CD4-positive, alpha-beta T cell treated with Interleukin-6 at 100 ng/mL for 8 hours (primary cell): ENCODE data around the gene APOL1.

Experiments used
- DNase-seq: peaks from one replicate; pipeline ENCODE4 v3.0.0-alpha.2; 2020; ENCODE audit warnings: mixed read lengths, low spot score

The APOL1 gene

GRCh38 chr22:36293606-36294292 is 40.8 kb downstream of the APOL1 start:
- no peak for DNase-seq

- no peak for DNase-seq
These were observed 41.3 kb downstream of the APOL1 start for GRCh38 chr22:36294293-36294620.

- DNase-seq, result no peak
These were observed 41.9 kb downstream of the APOL1 start for GRCh38 chr22:36294801-36295200.

GRCh38 chr22:36295247-36295646 is 42.3 kb downstream of the APOL1 start:
- no peak for DNase-seq

DNA sequence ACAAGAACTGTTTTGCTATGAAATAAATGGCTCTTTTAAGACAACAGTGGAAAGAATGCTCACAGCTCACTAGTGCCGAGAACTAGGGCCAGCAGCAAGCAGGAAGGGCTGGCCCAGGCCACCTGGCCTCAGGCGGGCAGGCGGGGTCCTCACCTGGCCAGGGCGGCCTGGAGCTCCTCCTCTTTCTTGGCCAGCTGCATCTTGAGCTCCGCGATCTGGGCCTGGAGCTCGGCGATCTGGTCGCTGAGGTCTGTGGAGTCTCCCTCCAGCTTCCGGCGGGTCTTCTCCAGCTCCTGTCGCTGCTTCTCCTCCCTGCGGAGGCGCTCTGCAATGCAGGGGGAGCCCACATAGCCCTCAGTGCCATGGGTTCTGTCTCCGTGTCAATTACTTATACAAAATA is 43.8 kb downstream of the APOL1 start:
- no peak for DNase-seq

- no peak for DNase-seq
These were observed 44.6 kb downstream of the APOL1 start for GRCh38 chr22:36297568-36297967.

GRCh38 chr22:36298118-36298517 is 45.2 kb downstream of the APOL1 start:
- no peak for DNase-seq

- DNase-seq, result no peak
These were observed 45.7 kb downstream of the APOL1 start for GRCh38 chr22:36298601-36299000.

GRCh38 chr22:36299295-36299694 is 46.4 kb downstream of the APOL1 start:
- no peak for DNase-seq

DNA sequence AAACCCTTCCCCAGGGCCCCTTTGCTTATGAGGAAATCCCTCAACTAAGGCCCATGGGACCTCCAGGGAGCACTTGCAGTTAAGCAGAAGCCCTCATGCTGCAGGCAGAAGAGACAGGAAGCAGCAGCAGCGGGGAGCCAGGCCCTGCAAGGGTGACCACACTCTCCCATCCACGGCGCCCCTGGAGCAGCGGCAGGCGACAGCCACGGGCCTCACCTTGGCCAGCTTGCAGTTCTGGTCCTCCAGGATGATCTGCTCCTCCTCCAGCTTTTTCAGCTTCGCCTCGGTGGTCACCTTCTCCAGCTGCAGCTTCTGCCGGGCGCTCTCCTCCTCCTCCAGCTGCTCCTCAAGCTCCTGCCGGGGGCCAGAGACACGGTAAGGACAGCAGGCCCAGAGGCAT is 47.0 kb downstream of the APOL1 start:
- no peak for DNase-seq

GRCh38 chr22:36300396-36301212 is 47.7 kb downstream of the APOL1 start:
- DNase-seq, result no peak

DNA sequence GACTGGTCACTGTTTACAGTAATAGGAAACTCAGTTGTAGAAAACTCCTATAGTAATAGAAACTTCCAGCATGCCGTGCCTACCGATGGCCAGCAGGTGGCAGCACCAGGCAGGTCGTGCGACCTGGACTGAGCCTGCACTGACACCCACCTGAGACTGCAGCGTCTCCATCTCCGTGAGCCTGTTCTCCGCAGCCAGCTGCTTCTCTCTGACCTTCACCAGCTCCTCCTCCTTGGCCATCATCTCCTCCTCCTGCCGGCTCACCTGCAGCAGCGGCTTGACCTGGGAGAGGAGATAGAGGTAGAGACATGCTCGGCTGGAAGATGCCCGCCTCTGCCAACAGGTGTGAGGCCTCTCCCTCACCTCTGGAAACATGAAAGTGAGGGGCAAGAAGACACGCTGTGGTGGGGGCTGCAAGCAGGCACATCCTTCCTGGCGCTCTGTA is 48.5 kb downstream of the APOL1 start:
- DNase-seq, result peak; percentile 79

DNA sequence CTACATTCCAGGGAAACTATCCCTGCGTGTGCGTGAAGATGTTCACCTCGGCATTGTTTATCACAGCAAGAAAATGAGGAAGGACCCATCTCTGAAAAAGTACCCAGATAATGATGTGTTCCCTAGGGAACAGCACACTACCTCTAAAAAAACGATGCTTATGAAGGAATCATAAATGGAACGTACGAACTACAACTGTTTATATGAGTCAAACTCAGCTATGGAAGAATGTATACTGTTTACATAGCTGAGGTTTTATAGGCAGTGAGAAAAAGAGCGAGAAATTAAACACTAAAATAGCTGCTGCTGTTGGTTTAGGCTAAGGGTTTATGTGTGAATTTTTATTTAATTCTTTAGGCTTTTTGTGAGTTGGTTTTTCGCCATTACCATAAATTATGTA is 48.9 kb downstream of the APOL1 start:
- no peak for DNase-seq

- no peak for DNase-seq
These were observed 49.6 kb downstream of the APOL1 start for GRCh38 chr22:36302439-36303114.

DNA sequence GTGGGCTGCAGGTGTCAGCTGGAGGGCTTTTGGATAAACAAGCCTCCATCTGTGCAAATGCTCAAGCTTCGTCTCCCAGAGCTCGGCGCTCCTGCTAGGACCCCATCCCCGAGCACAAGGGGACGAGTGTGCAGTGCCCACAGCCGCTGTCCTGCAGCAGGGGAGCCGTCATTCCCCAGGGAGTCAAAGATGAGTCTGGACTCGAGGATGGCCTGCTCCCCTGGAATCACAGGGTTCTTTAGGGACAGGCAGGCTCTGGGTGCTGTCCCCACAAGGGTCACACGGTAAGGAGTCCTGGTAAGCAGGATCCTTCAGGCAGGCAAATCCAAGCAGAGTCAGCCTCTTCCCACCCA is 50.2 kb downstream of the APOL1 start:
- DNase-seq, result no peak

GRCh38 chr22:36303874-36304273 is 50.9 kb downstream of the APOL1 start:
- no peak for DNase-seq

DNA sequence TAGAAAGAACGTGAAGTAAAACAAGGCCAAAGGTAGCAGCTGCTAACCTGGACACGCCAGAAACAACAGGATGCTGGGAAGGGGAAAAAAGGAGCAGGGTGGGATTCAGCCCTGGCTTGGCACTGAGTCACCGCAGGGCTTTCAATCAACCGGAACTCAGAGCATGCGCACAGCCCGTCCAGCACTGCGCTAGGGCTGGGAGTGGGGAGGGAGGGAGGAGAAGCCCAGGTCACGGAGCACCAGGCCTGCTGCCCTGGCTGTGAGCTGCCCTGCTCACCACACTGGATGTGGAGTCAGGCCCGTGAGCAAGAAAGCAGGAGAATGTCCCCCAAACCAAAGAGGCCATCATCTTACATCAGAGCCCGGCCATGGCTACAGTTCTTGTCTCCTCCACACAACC is 51.5 kb downstream of the APOL1 start:
- DNase-seq, result no peak

- no peak for DNase-seq
These were observed 52.9 kb downstream of the APOL1 start for GRCh38 chr22:36305813-36306212.

DNA sequence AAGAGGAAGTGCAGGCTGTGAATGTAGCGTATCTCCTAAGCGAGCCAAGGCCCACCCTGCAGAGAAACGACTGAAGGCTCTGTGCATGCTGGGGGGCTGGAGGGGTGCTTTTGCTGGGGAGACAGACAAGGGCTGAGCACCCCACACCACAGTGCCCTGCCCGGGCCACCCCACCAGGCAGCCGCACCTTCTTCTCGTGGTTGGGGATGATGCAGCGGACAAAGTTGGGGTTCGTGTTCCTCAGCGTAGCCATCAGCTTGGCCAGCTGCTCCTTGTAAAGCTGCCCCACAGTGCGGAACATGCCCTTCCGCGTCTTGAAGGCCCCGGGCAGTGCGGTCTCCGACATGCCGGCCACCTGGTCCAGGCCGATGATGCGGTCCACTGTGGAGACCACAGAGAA is 53.3 kb downstream of the APOL1 start:
- DNase-seq, result no peak

- DNase-seq, result no peak
These were observed 55.9 kb downstream of the APOL1 start for GRCh38 chr22:36308880-36309279.

GRCh38 chr22:36311386-36312085 is 58.6 kb downstream of the APOL1 start:
- DNase-seq, result no peak

GRCh38 chr22:36315325-36315724 is 62.4 kb downstream of the APOL1 start:
- no peak for DNase-seq

DNA sequence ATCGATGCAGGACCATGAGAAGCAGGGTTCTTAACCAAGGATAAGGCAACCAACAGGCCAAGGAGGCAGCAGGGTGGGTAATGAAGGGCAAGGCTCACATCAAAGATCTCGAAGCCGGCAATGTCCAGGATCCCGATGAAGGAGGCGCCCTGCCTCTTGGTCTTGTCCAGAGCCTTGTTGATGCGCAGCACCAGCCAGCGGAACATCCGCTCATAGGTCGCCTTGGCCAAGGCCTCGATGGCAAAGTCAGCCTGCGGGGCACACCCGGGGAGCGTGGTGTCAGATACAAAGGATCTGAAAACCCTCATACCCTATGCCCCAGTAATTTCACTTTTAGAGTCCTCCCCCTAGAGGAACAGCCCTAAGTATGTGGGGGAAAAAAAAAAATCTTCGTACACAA is 63.5 kb downstream of the APOL1 start:
- DNase-seq, result no peak
